Activated CD8-positive, alpha-beta memory T cell treated with anti-CD3 and anti-CD28 coated beads, Interleukin-2, amount 50 U/mL, for 24 hours (primary cell): Measurements from ENCODE around the gene EMC7.
A peak's percentile ranks its signal among the peaks of the same experiment; 100 is the strongest.
"Not testable (repeated sequence)": the region's sequence is repeated elsewhere in the genome, so short reads cannot be mapped to it uniquely, and the experiment has no call there.

ENCODE experiments used
- DNase-seq: peaks from one replicate; pipeline ENCODE4 v3.0.0-alpha.2; 2020; ENCODE audit errors: extremely low read depth

Gene EMC7

GRCh38 chr15:34101366-34102174, at the start of gene EMC7, which contains the start of gene PGBD4:
TSS of gene EMC7 (minus strand) at chr15:34101862. CDS start at chr15:34101839, 23 bp downstream.
TSS of gene PGBD4 (plus strand) at chr15:34102083. CDS start at chr15:34102532, 449 bp downstream.
- DNase-seq = peak; percentile 98

GRCh38 chr15:34147371-34148140, 45.9 kb upstream of the EMC7 start:
- DNase-seq = no peak

GRCh38 chr15:34133511-34133910, 31.8 kb upstream of the EMC7 start:
- DNase-seq = no peak

- DNase-seq = no peak
Measured at GRCh38 chr15:34132881-34133280, 31.2 kb upstream of the EMC7 start.

GRCh38 chr15:34128898-34129297, 27.2 kb upstream of the EMC7 start:
- DNase-seq = no peak

- DNase-seq = no peak
Measured at GRCh38 chr15:34126522-34126921, 24.9 kb upstream of the EMC7 start.

GRCh38 chr15:34125945-34126344, 24.3 kb upstream of the EMC7 start:
- DNase-seq = no peak

GRCh38 chr15:34124651-34125050, 23.0 kb upstream of the EMC7 start:
- no peak for DNase-seq

- DNase-seq = no peak
Measured at GRCh38 chr15:34122771-34123183, 21.1 kb upstream of the EMC7 start.

- DNase-seq = not testable (repeated sequence)
Measured at GRCh38 chr15:34121786-34122185, 20.1 kb upstream of the EMC7 start.

- not testable (repeated sequence) for DNase-seq
Measured at GRCh38 chr15:34120420-34120819, 18.8 kb upstream of the EMC7 start.

GRCh38 chr15:34119291-34119690, 17.6 kb upstream of the EMC7 start:
- no peak for DNase-seq

GRCh38 chr15:34116620-34117019, 15.0 kb upstream of the EMC7 start:
- no peak for DNase-seq

- DNase-seq = no peak
Measured at GRCh38 chr15:34114739-34115138, 13.1 kb upstream of the EMC7 start.

- no peak for DNase-seq
Measured at GRCh38 chr15:34114215-34114614, 12.6 kb upstream of the EMC7 start.

GRCh38 chr15:34111488-34111887, 9.8 kb upstream of the EMC7 start:
- no peak for DNase-seq

- no peak for DNase-seq
Measured at GRCh38 chr15:34109797-34110663, 8.4 kb upstream of the EMC7 start.

- no peak for DNase-seq
Measured at GRCh38 chr15:34107315-34107714, 5.7 kb upstream of the EMC7 start.

GRCh38 chr15:34106423-34106822, 4.8 kb upstream of the EMC7 start:
- no peak for DNase-seq

GRCh38 chr15:34102175-34102925, 688 bp upstream of the EMC7 start:
- no peak for DNase-seq

- no peak for DNase-seq
Measured at GRCh38 chr15:34099914-34100313, 1.7 kb downstream of the EMC7 start.
